OCI-M2 (cell line): ENCODE results near the gene RHBDD1.

Source experiments
- DNase-seq: peaks from one replicate; lab custom pipeline; 2025; ENCODE audit not compliant: unreplicated experiment; lab: John Stamatoyannopoulos, UW

Gene RHBDD1

GRCh38 chr2:226883296-226883795 is 47.5 kb downstream of the RHBDD1 start:
- no peak for DNase-seq

- DNase-seq, result no peak
Observed at GRCh38 chr2:226884166-226884565, 48.3 kb downstream of the RHBDD1 start.

- no peak for DNase-seq
Observed at GRCh38 chr2:226885769-226886435, 50.0 kb downstream of the RHBDD1 start.

- no peak for DNase-seq
Observed at GRCh38 chr2:226887940-226888339, 52.1 kb downstream of the RHBDD1 start.

GRCh38 chr2:226888378-226888965 is 52.6 kb downstream of the RHBDD1 start:
- DNase-seq, result no peak

- no peak for DNase-seq
Observed at GRCh38 chr2:226888971-226889370, 53.1 kb downstream of the RHBDD1 start.

- DNase-seq, result no peak
Observed at GRCh38 chr2:226890286-226890685, 54.4 kb downstream of the RHBDD1 start.

- no peak for DNase-seq
Observed at GRCh38 chr2:226891780-226892590, 56.1 kb downstream of the RHBDD1 start.

GRCh38 chr2:226892729-226893128 is 56.9 kb downstream of the RHBDD1 start:
- no peak for DNase-seq

- DNase-seq, result no peak
Observed at GRCh38 chr2:226893216-226893615, 57.4 kb downstream of the RHBDD1 start.

- no peak for DNase-seq
Observed at GRCh38 chr2:226894752-226895151, 58.9 kb downstream of the RHBDD1 start.

- no peak for DNase-seq
Observed at GRCh38 chr2:226895579-226895978, 59.7 kb downstream of the RHBDD1 start.

GRCh38 chr2:226898121-226898520 is 62.3 kb downstream of the RHBDD1 start:
- no peak for DNase-seq

- no peak for DNase-seq
Observed at GRCh38 chr2:226898897-226899296, 63.0 kb downstream of the RHBDD1 start.

- no peak for DNase-seq
Observed at GRCh38 chr2:226902041-226902966, 66.5 kb downstream of the RHBDD1 start.

- DNase-seq, result no peak
Observed at GRCh38 chr2:226903179-226903578, 67.3 kb downstream of the RHBDD1 start.

GRCh38 chr2:226904592-226904991 is 68.7 kb downstream of the RHBDD1 start:
- no peak for DNase-seq

- no peak for DNase-seq
Observed at GRCh38 chr2:226905718-226906117, 69.9 kb downstream of the RHBDD1 start.

GRCh38 chr2:226906163-226906693 is 70.4 kb downstream of the RHBDD1 start:
- no peak for DNase-seq

GRCh38 chr2:226909126-226909525 is 73.3 kb downstream of the RHBDD1 start:
- DNase-seq, result no peak

GRCh38 chr2:226909836-226910235 is 74.0 kb downstream of the RHBDD1 start:
- no peak for DNase-seq
